Measurements from ENCODE around the gene TNFRSF12A. TPM values are rescaled to one million over a fixed set of nuclear protein-coding genes. Genes with fewer than 3 reads are reported as not detected.

TNFRSF12A gene
- total and polyA plus RNA-seq, 2 of the 4 experiments (the other 2 are of a cell fraction) = 103 to 304 TPM

- Histone ChIP-seq H4K20me1 (ENCODE audit: insufficient read depth, low read length) (peaks cover 4% of the 10 kb centered on the region; the same call in 1 of the 2 replicates), H3K23ac (ENCODE audit: low read depth, low read length) (no peak overlapping the region), H2AK9ac (replicated peaks; ENCODE audit: low read depth, low read length, poor library complexity) (no peak overlapping the region), H4K8ac (ENCODE audit: low read depth in 2 of 2, low read length in 2 of 2) (no peak overlapping the region), H2BK20ac (ENCODE audit: low read depth, low read length) (no peak overlapping the region), H3K36me3 (ENCODE audit: control insufficient read depth, insufficient read depth, low read length) (no peaks in the 10 kb centered on the region), H3K9me1 (ENCODE audit: insufficient read depth, low read length) (no peaks in the 10 kb centered on the region), H3K14ac (replicated peaks; ENCODE audit: low read depth, low read length) (no peak overlapping the region), H3K4ac (ENCODE audit: low read depth, low read length) (no peak overlapping the region), H2BK120ac (ENCODE audit: low read depth, low read length) (no peak overlapping the region), H4K91ac (ENCODE audit: insufficient read depth, low read depth, low read length) (no peak overlapping the region), H3K4me3 (ENCODE audit: insufficient read depth, low read depth, low read length) (no peak overlapping the region), H2AFZ (replicated peaks; ENCODE audit: low read length, poor library complexity) (no peak overlapping the region), H3K56ac (ENCODE audit: extremely low read depth, insufficient read depth, low read length) (no peak overlapping the region), H3K27ac (ENCODE audit: insufficient read depth, low read length) (no peak overlapping the region), H3K27me3 (ENCODE audit: control insufficient read depth, insufficient read depth, low read length) (peaks cover 33% of the 10 kb centered on the region), H2AK5ac (ENCODE audit: low read depth, low read length) (no peak overlapping the region), H2BK5ac (ENCODE audit: low read depth, low read length, poor library complexity, severe bottlenecking) (no peak overlapping the region), H3K9me3 (ENCODE audit: control insufficient read depth, insufficient read depth, low read length) (no peaks in the 10 kb centered on the region), H3K4me1 (ENCODE audit: control insufficient read depth, insufficient read depth, low read length) (0 out of 2 replicates have a peak, but pooled peaks cover 3% of the 10 kb centered on the region), H2BK15ac (ENCODE audit: low read depth, low read length) (no peak overlapping the region), H3K9ac (ENCODE audit: low read depth, low read length) (no peak overlapping the region), H3K79me1 (ENCODE audit: low read depth in 1 of 2, low read length in 2 of 2) (peaks cover 0 to 7% of the 10 kb centered on the region in 2 experiments; a peak in 2 of 4 replicates), H3K18ac (ENCODE audit: low read depth, low read length) (no peak overlapping the region), H3K4me2 (ENCODE audit: low read depth, low read length) (no peak overlapping the region), H4K5ac (ENCODE audit: low read depth, low read length) (no peak overlapping the region)
- ATAC-seq (ENCODE audit: low read depth) (no peak), DNase-seq (no peak)
- intact Hi-C loops (cut with micrococcal nuclease) (no loop called here), dilution Hi-C loops (cut with HindIII; ENCODE audit: low sequenced_read_pairs, unreplicated experiment) (no loop called here), in situ Hi-C loops (cut with MboI; ENCODE audit: low sequenced_read_pairs) (no loop called here)
- no CpG with 5 or more reads among the region's 6 CpGs for WGBS, 2 experiments (ENCODE audit: extremely low coverage in 2 of 2, insufficient read length in 1 of 2)
- no TSS peak for BruUV-seq (replicated peaks)
- POLR2A ChIA-PET (ENCODE audit: unreplicated experiment) = no interaction called here
- no peak for TF ChIP-seq SMC3 (IDR thresholded peaks at IDR 0.05; ENCODE audit: low read depth, low read length)
- TF ChIP-seq CHD1 (IDR thresholded peaks at IDR 0.05; ENCODE audit: low read depth, low read length) = no peak
- no peak for TF ChIP-seq ELK1 (IDR thresholded peaks at IDR 0.05; ENCODE audit: borderline replicate concordance, low read depth, low read length)
- TF ChIP-seq MXI1 (IDR thresholded peaks at IDR 0.05; ENCODE audit: borderline replicate concordance, low read depth, low read length) = no peak
- CTCF ChIA-PET = interaction anchor here (0.7 kb wide), 1 partner anchor 11 kb away, joined by 12 read pairs; no protein-coding TSS in a partner anchor
Observed at GRCh38 chr16:3014971-3015370, 5.2 kb upstream of the TNFRSF12A start.

All from IMR-90 (cell line).